Pancreas (tissue), 10 donors: ENCODE results near the gene MXI1. TPM values are rescaled to one million over a fixed set of nuclear protein-coding genes. Genes with fewer than 3 reads are reported as not detected.
A peak's percentile ranks its signal among the peaks of the same experiment; 100 is the strongest.

Experiments used
- ATAC-seq, 4 donors: fragments of 200-7000 bp; cut with Tn5 transposase; one replicate each; pipeline versions ENCODE4 v1.8.0 to v1.9.1; 2020; ENCODE audit warnings: mild to moderate bottlenecking in 4 of 4, moderate library complexity in 4 of 4
- DNase-seq, 6 donors: peaks; one replicate each; pipeline ENCODE4 v3.0.0-alpha.2; 2020
- FAIRE-seq: peaks from 2 replicates; lab custom pipeline; 2012; peaks lifted over from hg19 to GRCh38; lab: Jason Lieb, UNC
- H3K27ac ChIP-seq, 4 donors: fragments of 200-600 bp; sonication (generic); 1 replicate in 3 of 4; 2 replicates in 1 of 4; pipeline versions ENCODE4 v1.5.0 to v1.8.0; 2020
- H3K27me3 ChIP-seq, 4 donors: fragments of 200-600 bp; one replicate each; pipeline ENCODE4 v1.8.0; 2021
- H3K36me3 ChIP-seq, 3 donors: fragments of 200-600 bp; sonication (generic) in 1 of 3; one replicate each; pipeline versions ENCODE4 v1.5.0 to v1.8.0; 2020 to 2021
- H3K4me1 ChIP-seq, 3 donors: fragments of 200-600 bp; one replicate each; pipeline ENCODE4 v1.8.0; 2021
- H3K4me3 ChIP-seq, 4 donors: fragments of 200-600 bp; sonication (generic) in 2 of 4; one replicate each; pipeline versions ENCODE4 v1.5.0 to v1.8.0; 2020 to 2021
- H3K9me3 ChIP-seq, 4 donors: fragments of 200-600 bp; one replicate each; pipeline ENCODE4 v1.8.0; 2021
- CTCF ChIP-seq, 4 donors: fragments of 200-600 bp; sonication (generic) in 3 of 4; IDR thresholded peaks; one replicate each; pipeline versions ENCODE4 v1.5.0 to v1.8.0; 2021; ENCODE audit warnings: antibody characterized with exemption in 4 of 4
- WGBS, 2 donors: extraction: QIAGEN DNeasy Blood & Tissue Kit; methylation state at CpG; one replicate each; pipeline ENCODE4 v1.1.7; 2013; 5-methylcytosine and 5-hydroxymethylcytosine counted together
- intact Hi-C, 3 donors: fragments of 100-400 bp; cut with DNase I; formaldehyde crosslinking; loops; one replicate each; pipeline versions ENCODE4 v1.11.1 to v1.14.2; 2022
- polyA plus RNA-seq, 2 donors: library from polyadenylated mRNA; stranded (reverse); fragments of 200-250 nt; gene quantifications; one replicate each; pipeline ENCODE4 v1.2.3, GENCODE V29; 2013
- total RNA-seq, 6 donors: library from RNA; stranded (reverse); fragmentation: NEBNext Ultra II Directional in 4 of 6; extraction: Animal tissue kit (Norgen Biotek cat#: 25700) in 4 of 6; gene quantifications; one replicate each; pipeline versions ENCODE4 v1.2.1 to v1.2.4, GENCODE V29; 2021 to 2023
- donor health status: healthy with polysubstance abuse.
- donor health status: DM: no; HTN: no; CAD: no; lungs with moderate emphysema.
- donor health status: DM: no; HTN: no; CAD: no.
- donor health status: control.
- donor health status: control.
- donor health status: Bipolar disorder and iron deficiency.
- donor health status: DM: yes; HTN: yes; CAD: no.
- donor health status: DM: no; HTN: no; CAD: no.
- donor health status: DM: no; HTN: no; CAD: no.
- donor health status: DM: yes; HTN: yes; CAD: no.

The MXI1 gene
- total and polyA plus RNA-seq, 8 donors: 8.2 to 30.5 (median 21.5) TPM

- no peak for FAIRE-seq
- no peak for ATAC-seq
- DNase-seq: no peak
- H3K9me3 ChIP-seq: no peaks in the 10 kb centered on the region
- H3K27ac ChIP-seq: no peak overlapping the region
- no peak for TF ChIP-seq CTCF (IDR thresholded peaks at IDR 0.05)
- intact Hi-C loops: no loop called here
- WGBS, 2 donors: 36 to 42% methylated on average over 5 of the region's 5 CpGs
- peaks cover 21 to 42% (median 37%) of the 10 kb centered on the region in 3 donors for H3K4me1 ChIP-seq
- H3K27me3 ChIP-seq: no peaks in the 10 kb centered on the region
- H3K4me3 ChIP-seq: no peak overlapping the region
- peaks cover 3 to 56% (median 6%) of the 10 kb centered on the region in 3 donors for H3K36me3 ChIP-seq
Measured at GRCh38 chr10:110300486-110300986, 93.1 kb downstream of the MXI1 start.

- FAIRE-seq (no peak), ATAC-seq (no peak), DNase-seq (no peak)
- H3K9me3 ChIP-seq: no peaks in the 10 kb centered on the region
- TF ChIP-seq CTCF (IDR thresholded peaks at IDR 0.05): no peak
- H3K27me3 ChIP-seq: no peaks in the 10 kb centered on the region
- H3K27ac ChIP-seq: no peak overlapping the region
- peaks cover 0 to 27% (median 0%) of the 10 kb centered on the region in 3 donors for H3K36me3 ChIP-seq
- intact Hi-C loops: no loop called here
- peaks cover 21 to 42% (median 31%) of the 10 kb centered on the region in 3 donors for H3K4me1 ChIP-seq
- H3K4me3 ChIP-seq: peak overlapping the region; percentile 53 to 96 (median 90)
- WGBS, 2 donors: 1 to 3% methylated on average over 4 of the region's 4 CpGs
Measured at GRCh38 chr10:110303681-110304080, 96.3 kb downstream of the MXI1 start.

DNA sequence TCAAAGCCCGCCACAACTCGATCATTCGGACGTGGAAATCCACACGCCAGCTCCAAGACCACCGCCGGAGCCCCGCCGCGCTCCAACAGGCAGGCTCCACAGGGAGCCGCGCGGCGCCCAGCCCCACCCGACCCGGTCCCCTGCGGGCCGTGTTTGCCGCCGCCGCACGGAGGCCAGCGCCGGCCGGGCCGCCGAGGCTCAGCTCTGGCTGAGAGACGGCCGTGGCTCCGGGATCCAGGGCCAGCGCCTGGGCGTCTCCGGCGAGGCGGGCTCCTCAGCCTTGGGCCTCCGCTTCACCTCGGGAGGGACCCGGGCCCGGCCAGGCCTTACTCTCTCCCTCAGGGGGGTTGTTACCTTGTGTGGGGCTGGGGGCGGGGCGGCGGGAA, 97.0 kb downstream of the MXI1 start:
- no peak for TF ChIP-seq CTCF (IDR thresholded peaks at IDR 0.05)

GRCh38 chr10:110304780-110305421, 97.5 kb downstream of the MXI1 start, which contains the start of gene SMNDC1:
Gene SMNDC1 (minus strand): TSS chr10:110304920. CDS start chr10:110303587, 1,333 bp downstream.
- Histone ChIP-seq H3K4me3 (peak within 1 kb of the TSS; percentile 53 to 96 (median 90)), H3K27ac (peak within 1 kb of the TSS; percentile 66 to 91 (median 80)), H3K9me3 (no peaks in the 10 kb centered on the region), H3K36me3 (peaks cover 0 to 20% (median 0%) of the 10 kb centered on the region in 3 donors), H3K27me3 (no peaks in the 10 kb centered on the region), H3K4me1 (peaks cover 21 to 33% (median 28%) of the 10 kb centered on the region in 3 donors)
- peak; percentile 89 for FAIRE-seq
- WGBS, 2 donors: 0% methylated on average over 42 of the region's 42 CpGs
- no peak for TF ChIP-seq CTCF (IDR thresholded peaks at IDR 0.05)
- peak; percentile 97 to 100 (median 98) for DNase-seq
- intact Hi-C loops: no loop called here
- peak; percentile 94 to 97 (median 94) for ATAC-seq

More for the DNA sequence above, 97.0 kb downstream of the MXI1 start:
- 0 to 1% methylated on average over 32 to 42 of the region's 42 CpGs for WGBS, 2 donors
- Histone ChIP-seq H3K27me3 (no peaks in the 10 kb centered on the region), H3K27ac (peak overlapping the region; percentile 66 to 91 (median 80)), H3K36me3 (peaks cover 0 to 25% (median 0%) of the 10 kb centered on the region in 3 donors), H3K4me1 (peaks cover 21 to 38% (median 30%) of the 10 kb centered on the region in 3 donors), H3K4me3 (peak overlapping the region; percentile 53 to 96 (median 90)), H3K9me3 (no peaks in the 10 kb centered on the region)
- intact Hi-C loops: no loop called here
- ATAC-seq (peak; percentile 62 to 73 (median 71)), DNase-seq (peak in 1 of 6 donors; percentile 78), FAIRE-seq (no peak)
